OCI-LY3 (cell line): ENCODE data around the gene PCYT1A.

ENCODE experiments used
- H2AFZ ChIP-seq: fragments of 200-600, 300-600 bp; shearing (Covaris generic); 2 replicates; pipeline ENCODE4 v1.6.0; 2014; ENCODE audit warnings: antibody characterized with exemption, low read depth, low read length
- H3K27ac ChIP-seq: fragments of 200-600, 300-600 bp; sonication (generic); 2 replicates; pipeline ENCODE4 v1.5.1; 2014; ENCODE audit warnings: mild to moderate bottlenecking, low read length, moderate library complexity, mixed read lengths
- H3K27me3 ChIP-seq: fragments of 200-600, 300-600 bp; sonication (generic); 2 replicates; pipeline ENCODE4 v1.6.1; 2014; ENCODE audit warnings: low read depth, low read length, mixed read lengths
- H3K36me3 ChIP-seq: fragments of 200-600, 300-600 bp; sonication (generic); replicated peaks from 2 replicates; pipeline ENCODE3; 2014; ENCODE audit warnings: low read depth, low read length, mixed read lengths
- H3K4me1 ChIP-seq: fragments of 300-600, 200-600 bp; sonication (generic); 2 replicates; pipeline ENCODE4 v1.6.1; 2014; ENCODE audit warnings: low read length, mixed read lengths
- H3K4me2 ChIP-seq: fragments of 200-600, 300-600 bp; sonication (generic); 2 replicates; pipeline ENCODE4 v1.6.1; 2014; ENCODE audit warnings: low read length, mixed read lengths
- H3K4me3 ChIP-seq: fragments of 300-600, 200-600 bp; sonication (generic); 2 replicates; pipeline ENCODE4 v1.5.1; 2014; ENCODE audit warnings: antibody characterized with exemption, mild to moderate bottlenecking, low read length, moderate library complexity
- H3K79me2 ChIP-seq: fragments of 300-600, 200-600 bp; shearing (Covaris generic); 2 replicates; pipeline ENCODE4 v1.6.1; 2014; ENCODE audit warnings: mild to moderate bottlenecking, low read length, mixed read lengths
- H3K9ac ChIP-seq: fragments of 300-600, 200-600 bp; shearing (Covaris generic); 2 replicates; pipeline ENCODE4 v1.6.0; 2014; ENCODE audit warnings: mild to moderate bottlenecking, low read length, moderate library complexity
- H3K9me3 ChIP-seq: fragments of 200-600, 300-600 bp; shearing (Covaris generic); 2 replicates; pipeline ENCODE4 v1.6.1; 2014; ENCODE audit warnings: low read length, mixed read lengths; ENCODE audit not compliant: insufficient read depth
- H4K20me1 ChIP-seq: fragments of 200-600, 300-600 bp; sonication (generic); 2 replicates; pipeline ENCODE4 v1.6.1; 2016; ENCODE audit warnings: low read length, mixed read lengths; ENCODE audit not compliant: insufficient read depth
- CTCF ChIP-seq: fragments of 200-600, 300-600 bp; sonication (generic); IDR thresholded peaks from 2 replicates; pipeline ENCODE4 v1.5.1; 2014; ENCODE audit warnings: antibody characterized with exemption, low read length, low read depth
- EZH2phosphoT487 ChIP-seq: fragments of 200-600 bp; shearing (Covaris generic); IDR thresholded peaks from 2 replicates; pipeline ENCODE4 v1.6.1; 2018; ENCODE audit warnings: antibody characterized with exemption, mixed run types, low read depth

Gene PCYT1A

GRCh38 chr3:196195664-196196265 lies 91.8 kb downstream of the PCYT1A start:
- Histone ChIP-seq H3K4me3 (0 out of 2 replicates have a peak overlapping the region, but pooled peaks have one; percentile 1), H4K20me1 (no peaks in the 10 kb centered on the region), H3K27ac (peak overlapping the region; percentile 14; the same call in 1 of the 2 replicates), H3K36me3 (no peaks in the 10 kb centered on the region), H3K9ac (peak overlapping the region; percentile 34; the same call in 1 of the 2 replicates), H3K27me3 (no peaks in the 10 kb centered on the region), H2AFZ (peak overlapping the region; percentile 32; the same call in 1 of the 2 replicates), H3K79me2 (peaks cover 16% of the 10 kb centered on the region; the same call in 1 of the 2 replicates), H3K4me2 (peak overlapping the region; percentile 44), H3K9me3 (no peaks in the 10 kb centered on the region), H3K4me1 (peaks cover 56% of the 10 kb centered on the region)
- TF ChIP-seq CTCF (no peak), EZH2phosphoT487 (no peak)

DNA sequence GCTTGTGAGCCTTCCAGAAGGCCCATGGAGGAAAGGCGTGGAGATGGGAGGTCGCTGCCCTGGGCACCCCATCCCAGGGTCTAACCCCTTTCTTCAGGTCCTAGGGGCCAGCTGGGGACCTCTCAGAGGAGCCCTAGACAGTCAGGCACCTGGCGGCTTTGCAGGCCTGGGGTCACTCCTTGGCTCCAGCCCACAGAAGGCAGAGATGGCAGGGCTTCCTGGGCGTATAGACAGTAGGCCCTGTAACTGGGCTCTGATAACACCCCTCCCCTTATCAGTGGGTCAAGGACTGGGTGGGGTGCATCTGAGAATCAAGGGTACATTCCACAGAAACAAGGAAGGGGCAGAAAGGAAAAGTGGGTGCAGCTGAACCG lies 93.0 kb downstream of the PCYT1A start:
- H2AFZ ChIP-seq: 0 out of 2 replicates have a peak overlapping the region, but pooled peaks have one; percentile 47
- peak overlapping the region; percentile 71 for H3K4me2 ChIP-seq
- peaks cover 16% of the 10 kb centered on the region; the same call in 1 of the 2 replicates for H3K79me2 ChIP-seq
- H3K9ac ChIP-seq: peak overlapping the region; percentile 78
- H3K4me3 ChIP-seq: no peak overlapping the region
- H3K36me3 ChIP-seq: no peaks in the 10 kb centered on the region
- H3K9me3 ChIP-seq: no peaks in the 10 kb centered on the region
- H4K20me1 ChIP-seq: no peaks in the 10 kb centered on the region
- peaks cover 68% of the 10 kb centered on the region for H3K4me1 ChIP-seq
- peak overlapping the region; percentile 91 for H3K27ac ChIP-seq
- TF ChIP-seq EZH2phosphoT487 (no peak), CTCF (no peak)
- H3K27me3 ChIP-seq: no peaks in the 10 kb centered on the region

- Histone ChIP-seq H3K9ac (peak overlapping the region; percentile 78), H3K36me3 (no peaks in the 10 kb centered on the region)
These were observed 93.6 kb downstream of the PCYT1A start for GRCh38 chr3:196193736-196194541.

More at GRCh38 chr3:196193736-196194541, 93.6 kb downstream of the PCYT1A start:
- H4K20me1 ChIP-seq: no peaks in the 10 kb centered on the region
- peak overlapping the region; percentile 59; the same call in 1 of the 2 replicates for H3K4me3 ChIP-seq
- peak overlapping the region; percentile 71 for H3K4me2 ChIP-seq
- peak overlapping the region; percentile 91 for H3K27ac ChIP-seq
- H3K9me3 ChIP-seq: no peaks in the 10 kb centered on the region
- peak overlapping the region; percentile 47; the same call in 1 of the 2 replicates for H2AFZ ChIP-seq
- TF ChIP-seq EZH2phosphoT487 (no peak), CTCF (no peak)
- peaks cover 17% of the 10 kb centered on the region; the same call in 1 of the 2 replicates for H3K79me2 ChIP-seq
- H3K4me1 ChIP-seq: peaks cover 74% of the 10 kb centered on the region
- H3K27me3 ChIP-seq: no peaks in the 10 kb centered on the region
